ENCODE results near the gene VPS51. TPM values are rescaled to one million over a fixed set of nuclear protein-coding genes. Genes with fewer than 3 reads are reported as not detected.
A peak's percentile ranks its signal among the peaks of the same experiment; 100 is the strongest.

The VPS51 gene
- total and polyA plus RNA-seq, 9 of the 15 experiments (the other 6 are each of a cell fraction or from before 2014, with no cell fraction given), result 1.8 to 143 (median 46.8) TPM

GRCh38 chr11:65095974-65096806 is at the start of gene VPS51 (continued):
- TF ChIP-seq THRA (IDR thresholded peaks at IDR 0.05) (no peak), ZNF316 (IDR thresholded peaks at IDR 0.05) (no peak), MGA (IDR thresholded peaks at IDR 0.05) (no peak), POLR2B (IDR thresholded peaks at IDR 0.05; ENCODE audit: low read depth, partially characterized antibody) (peak; percentile 93), ZNF165 (CRISPR knock-in tag; IDR thresholded peaks at IDR 0.05; ENCODE audit: borderline replicate concordance) (no peak), ATF7 (IDR thresholded peaks at IDR 0.05) (peak; percentile 82; the same call in 1 of the 2 replicates), ILK (tag; IDR thresholded peaks at IDR 0.05; ENCODE audit: borderline replicate concordance, low read depth) (no peak), ZNF699 (CRISPR knock-in tag; IDR thresholded peaks at IDR 0.05; ENCODE audit: insufficient replicate concordance) (no peak), ZNF766 (CRISPR knock-in tag; conservative IDR thresholded peaks at IDR 0.05) (peak; percentile 68; the same call in 1 of the 2 replicates), RHOXF2B (CRISPR knock-in tag; conservative IDR thresholded peaks at IDR 0.05) (0 out of 2 replicates have a peak, but pooled peaks have one; percentile 47), MAX (CRISPR knock-in tag; IDR thresholded peaks at IDR 0.05) (no peak), FOXA3 (CRISPR knock-in tag; conservative IDR thresholded peaks at IDR 0.05 in 1 of 2, IDR thresholded peaks at IDR 0.05 in 1 of 2) (peak; percentile 50 to 85; a peak in 2 of 4 replicates), TCF7 (IDR thresholded peaks at IDR 0.05; ENCODE audit: borderline replicate concordance) (peak; percentile 79; the same call in 1 of the 2 replicates), TSC22D4 (tag; IDR thresholded peaks at IDR 0.05) (no peak), PHB (CRISPR knock-in tag; IDR thresholded peaks at IDR 0.05) (no peak)

Data from K562 (cell line).